Inflammatory macrophage treated with lipopolysaccharide for 4 hours (primary cell): Measurements from ENCODE around the gene DFFB.

Experiments used
- DNase-seq: peaks from one replicate; pipeline ENCODE4 v3.0.0-alpha.2; 2020

Gene DFFB

DNA sequence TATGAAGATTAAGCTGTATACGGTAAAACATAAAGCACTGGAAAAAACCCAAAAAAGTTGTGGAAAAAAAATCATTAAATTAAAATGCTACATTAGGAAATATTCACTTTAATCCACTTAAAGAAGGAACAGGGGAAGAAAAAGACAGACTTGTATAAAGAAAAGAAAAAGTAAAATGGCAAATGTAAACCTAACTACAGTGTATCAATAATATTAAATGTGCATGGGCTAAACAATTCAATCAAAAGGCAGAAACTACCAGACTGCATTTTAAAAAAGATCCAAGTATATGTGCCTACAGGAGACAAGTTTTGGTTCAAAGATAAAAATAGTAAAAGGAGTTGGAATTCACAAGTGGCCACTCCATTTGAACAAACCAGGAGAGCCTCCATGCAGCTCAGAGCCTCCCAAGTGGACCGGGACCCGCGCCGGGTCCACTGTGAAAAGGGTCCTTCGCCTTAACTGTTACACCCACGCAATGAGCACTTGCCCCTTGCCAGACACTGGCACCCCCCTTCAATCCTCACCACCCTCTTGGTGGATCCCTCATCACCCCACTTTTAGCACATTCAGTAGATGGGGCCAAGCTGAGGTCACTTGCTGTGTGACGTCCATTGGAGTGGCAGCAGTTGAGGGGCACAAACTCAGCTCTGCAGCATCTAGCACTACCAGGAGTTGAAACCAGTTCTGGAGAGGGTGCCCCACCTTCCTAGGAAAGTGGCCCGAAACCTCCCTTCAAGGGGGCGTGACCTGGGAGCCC, 41.9 kb downstream of the DFFB start:
- DNase-seq, result peak; percentile 39

DNA sequence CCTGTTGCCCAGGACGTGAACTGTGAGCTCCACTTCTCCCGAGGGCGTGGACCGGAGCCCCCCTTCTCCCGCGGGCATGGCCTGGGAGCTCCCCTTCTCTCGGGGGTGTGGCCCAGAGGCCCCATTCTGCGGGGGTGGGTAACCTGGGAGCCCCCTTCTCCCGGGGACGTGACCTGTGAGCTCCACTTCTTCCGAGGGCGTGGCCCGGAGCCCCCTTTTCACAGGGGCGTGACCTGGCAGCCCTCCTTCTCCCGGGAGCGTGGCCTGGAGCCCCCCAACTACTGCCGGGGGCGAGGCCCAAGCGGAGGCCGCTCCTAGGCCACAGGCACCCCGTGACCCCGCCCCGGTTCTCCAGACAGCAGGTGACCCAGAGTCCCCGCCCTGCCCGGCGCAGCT, 42.5 kb downstream of the DFFB start:
- DNase-seq, result no peak

DNA sequence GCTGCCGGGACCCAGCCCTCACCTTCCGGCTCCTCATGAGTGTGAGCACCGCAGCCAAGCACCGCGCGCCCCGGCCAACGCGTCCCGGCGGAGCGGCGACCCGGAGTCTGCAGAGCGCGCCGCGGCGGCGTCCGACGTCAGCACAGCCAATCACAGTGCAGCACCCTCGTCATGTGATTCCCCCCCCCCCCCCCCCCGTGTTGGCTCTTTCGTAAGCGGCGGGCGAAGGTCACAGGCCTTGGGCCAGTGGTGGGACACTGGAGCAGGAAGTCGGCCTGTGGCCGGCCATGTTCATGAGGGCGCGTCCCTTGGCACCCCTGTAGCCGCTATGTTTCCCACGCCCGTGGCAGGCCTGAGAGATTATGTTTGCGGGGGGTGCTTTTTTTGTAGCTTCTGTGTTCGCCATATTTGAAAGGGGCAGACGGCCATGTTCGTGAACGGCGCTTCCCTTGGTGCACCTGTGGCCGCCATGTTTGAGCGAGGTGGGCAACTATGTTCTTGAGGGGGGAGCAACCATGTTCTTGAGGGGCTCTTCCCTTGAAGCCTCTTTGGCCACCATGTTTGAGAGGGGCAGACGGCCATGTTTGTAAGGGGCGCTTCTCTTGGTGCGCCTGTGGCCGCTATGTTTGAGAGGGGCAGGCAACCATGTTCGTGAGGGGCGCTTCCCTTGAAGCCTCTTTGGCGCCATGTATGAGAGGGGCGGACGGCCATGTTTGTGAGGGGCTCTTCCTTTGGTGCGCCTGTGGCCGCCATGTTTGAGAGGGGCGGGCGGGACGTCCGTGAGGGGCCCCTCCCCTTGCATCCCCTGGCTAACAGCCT, 43.1 kb downstream of the DFFB start, which contains the start of gene C1orf174:
Gene C1orf174 (minus strand): TSS at position 123 of the 819 bp plus-strand sequence. CDS start 86 bp downstream, at position 37.
- DNase-seq, result peak; percentile 95

DNA sequence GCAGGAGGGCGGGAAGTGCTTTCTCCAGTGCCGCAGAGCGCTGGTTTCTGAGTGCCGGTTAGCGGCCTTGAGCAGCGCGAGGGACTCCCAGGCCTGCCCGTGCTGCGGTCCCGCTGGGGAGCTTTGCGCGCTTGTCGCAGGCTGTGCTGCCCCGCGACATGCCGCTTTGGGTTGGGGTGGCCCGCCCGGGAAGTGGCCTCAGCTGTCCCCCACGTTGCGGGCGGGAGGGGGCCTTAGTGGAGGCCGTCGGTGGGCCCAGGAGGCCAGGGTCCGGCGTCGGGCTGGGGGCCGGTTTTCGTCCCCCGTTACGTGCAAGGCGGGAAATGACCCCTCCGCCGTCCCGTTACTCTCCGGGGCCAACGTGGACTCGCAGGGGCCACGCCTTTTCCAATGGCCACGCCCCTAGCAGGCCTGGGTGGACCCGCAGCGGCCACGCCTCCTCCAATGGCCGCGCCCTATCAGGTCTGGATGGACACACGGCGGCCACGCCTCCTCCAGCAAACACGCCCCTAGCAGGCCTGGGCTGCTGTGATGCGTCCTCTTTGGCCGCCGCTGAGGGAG, 43.8 kb downstream of the DFFB start:
- DNase-seq, result peak; percentile 98

- DNase-seq, result no peak
These were observed 44.8 kb downstream of the DFFB start for GRCh38 chr1:3902111-3902511.

- no peak for DNase-seq
These were observed 45.4 kb downstream of the DFFB start for GRCh38 chr1:3902571-3903091.

- no peak for DNase-seq
These were observed 46.1 kb downstream of the DFFB start for GRCh38 chr1:3903141-3904005.

- DNase-seq, result no peak
These were observed 46.9 kb downstream of the DFFB start for GRCh38 chr1:3904006-3904842.

GRCh38 chr1:3904843-3905185, 47.5 kb downstream of the DFFB start:
- no peak for DNase-seq

DNA sequence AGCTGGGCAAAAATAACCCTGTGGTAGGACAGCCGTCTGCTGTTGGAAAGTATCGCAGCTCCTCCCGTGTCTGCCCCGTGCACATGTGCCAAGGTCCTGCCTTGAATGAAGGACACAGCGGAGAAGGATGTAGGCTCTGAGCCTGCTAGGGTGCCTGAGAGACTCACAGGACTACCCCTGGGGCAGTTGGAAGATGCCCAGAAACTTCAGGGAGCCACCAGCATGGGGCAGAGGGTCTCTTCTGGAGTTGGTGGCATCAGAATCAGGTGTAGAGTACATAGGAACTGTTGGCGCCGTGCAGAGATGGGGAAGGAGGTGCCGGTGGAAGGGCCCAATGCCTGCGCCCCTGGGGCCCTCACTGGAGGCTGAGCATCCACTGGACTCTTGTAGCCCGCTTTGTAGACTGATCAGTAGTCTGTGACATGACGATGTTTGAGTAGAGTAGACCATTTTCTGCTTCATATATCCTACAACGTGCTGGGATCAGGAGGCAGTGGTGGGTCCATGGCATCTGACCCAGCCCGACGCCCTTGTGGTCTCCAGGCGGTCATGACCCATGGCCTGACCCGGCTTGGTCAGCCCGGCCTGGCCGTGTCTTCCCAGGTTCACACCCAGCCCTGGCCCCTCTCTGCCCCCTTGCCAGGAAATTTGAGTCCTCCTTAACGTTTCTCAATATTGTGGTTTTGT, 48.1 kb downstream of the DFFB start:
- DNase-seq, result no peak

- no peak for DNase-seq
These were observed 48.8 kb downstream of the DFFB start for GRCh38 chr1:3905953-3906671.

- no peak for DNase-seq
These were observed 49.4 kb downstream of the DFFB start for GRCh38 chr1:3906672-3907020.

DNA sequence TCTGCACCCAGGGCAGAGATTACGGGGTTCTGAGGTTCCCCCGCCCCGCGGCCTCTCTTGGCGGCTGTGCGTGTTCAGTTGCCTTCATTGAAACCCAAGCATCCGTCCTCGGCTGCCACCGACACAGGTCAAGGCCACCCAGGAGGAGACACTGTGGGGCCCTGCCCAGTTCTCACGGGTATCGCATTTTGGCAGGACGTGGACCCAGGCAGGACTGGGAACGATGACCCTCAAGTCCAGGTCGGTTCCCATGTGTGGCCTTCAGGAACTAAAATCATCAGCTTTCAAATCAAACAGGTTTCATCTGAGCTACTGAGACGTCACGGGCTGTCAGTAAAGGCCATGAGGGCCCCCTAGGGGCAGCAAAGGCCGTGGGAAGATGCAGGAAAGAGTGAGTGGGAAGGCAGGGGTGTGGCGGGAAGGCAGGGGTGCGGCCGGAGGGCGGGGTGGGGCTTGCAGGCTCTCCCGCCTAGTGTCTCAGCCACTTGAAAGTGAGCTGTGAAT, 49.8 kb downstream of the DFFB start:
- DNase-seq, result peak; percentile 55

DNA sequence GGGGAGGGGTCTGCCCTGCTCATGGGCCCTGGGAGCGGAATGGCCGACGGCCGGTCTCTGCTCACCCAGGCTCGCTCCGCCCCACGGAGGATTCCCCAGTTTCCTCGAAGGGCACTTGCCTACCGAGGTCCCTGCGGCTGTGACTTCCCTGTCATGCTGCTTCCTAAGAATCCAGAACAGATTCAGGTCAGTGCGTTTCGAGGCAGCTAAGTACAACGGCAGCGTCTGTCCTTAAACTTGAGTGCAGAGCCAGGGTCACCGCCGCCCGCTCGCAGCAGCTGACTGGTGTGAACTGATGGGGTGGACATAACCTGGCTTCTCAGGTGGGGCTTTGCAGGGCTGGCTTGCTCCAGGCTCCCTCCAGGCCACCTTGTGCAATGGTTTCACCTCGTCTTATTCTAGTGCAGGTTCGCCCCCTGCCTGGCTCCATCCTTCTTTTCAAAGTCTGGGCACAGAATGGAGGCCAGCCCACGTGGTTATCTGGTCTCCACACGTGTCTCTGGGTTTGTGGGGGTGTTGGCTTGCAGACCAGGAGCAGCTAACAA, 50.4 kb downstream of the DFFB start:
- no peak for DNase-seq

DNA sequence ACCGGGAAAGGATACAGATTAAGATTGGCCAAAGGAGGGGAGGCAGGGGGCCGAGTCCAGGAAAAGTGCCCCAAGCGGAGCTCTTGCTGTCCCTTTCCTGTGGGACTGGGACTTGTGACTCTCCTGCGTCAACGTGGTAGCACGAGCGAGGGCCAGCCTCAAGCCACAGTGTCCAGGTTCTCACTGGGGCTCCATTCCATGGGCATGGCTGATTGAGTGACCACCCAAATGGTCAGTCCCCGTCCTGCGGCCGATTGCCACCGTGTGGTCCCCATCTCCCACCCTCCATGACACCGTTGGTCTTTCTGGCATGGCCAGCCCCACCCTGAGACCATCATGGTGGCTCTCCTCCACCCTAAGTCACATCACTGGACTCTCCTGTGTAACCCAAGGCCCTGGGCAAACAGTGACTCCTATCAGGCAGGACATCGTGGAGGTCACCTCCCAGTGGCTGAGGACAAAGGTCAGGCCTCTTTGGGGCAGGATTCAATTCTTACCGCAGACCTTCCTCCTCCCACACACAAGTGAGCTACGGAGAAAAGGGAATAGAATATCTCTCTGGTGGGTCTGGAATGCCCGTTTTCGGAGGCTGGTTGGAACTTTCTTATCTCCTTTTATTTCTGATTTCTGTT, 51.7 kb downstream of the DFFB start:
- DNase-seq, result no peak

- no peak for DNase-seq
These were observed 52.3 kb downstream of the DFFB start for GRCh38 chr1:3909615-3910014.

DNA sequence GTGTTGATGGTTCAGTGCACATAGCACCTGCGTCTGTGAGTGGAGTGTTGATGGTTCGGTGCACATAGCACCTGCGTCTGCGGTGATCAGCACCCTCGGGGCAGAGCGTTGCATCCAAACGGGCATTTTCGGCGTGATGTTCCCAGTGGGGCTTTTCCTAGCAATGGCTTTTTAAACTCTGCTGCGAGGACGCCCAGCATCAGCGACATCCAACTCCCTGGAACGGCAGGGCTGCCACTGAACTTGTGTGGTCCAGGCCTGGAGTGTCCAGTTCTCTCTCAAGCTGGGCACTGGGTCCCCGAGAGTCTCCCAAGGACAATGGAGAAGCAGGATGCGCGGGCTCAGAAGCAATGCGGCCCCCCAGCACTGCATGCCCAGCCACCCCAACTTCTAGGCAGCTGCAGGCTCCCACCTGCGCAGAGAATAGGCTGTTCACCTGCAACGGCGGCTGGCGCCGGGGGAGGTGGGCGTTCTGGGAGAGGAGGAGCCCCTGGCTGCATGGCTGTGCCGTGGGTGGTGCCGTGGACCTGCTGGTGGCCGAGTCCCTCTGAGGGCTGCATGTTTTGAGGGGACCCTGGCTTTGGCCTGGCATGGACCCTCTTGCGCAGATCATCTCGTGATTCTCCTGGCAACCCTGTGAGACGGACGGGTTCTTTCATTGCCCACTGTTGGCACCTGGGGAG, 52.9 kb downstream of the DFFB start:
- no peak for DNase-seq
